NB4 (cell line): ENCODE data around the gene FCAMR.

Source experiments
- CTCF ChIP-seq: IDR thresholded peaks from one replicate; pipeline ENCODE4 v1.5.1; 2012; ENCODE audit warnings: low read depth, low read length
- MYC ChIP-seq: IDR thresholded peaks from 2 replicates; pipeline ENCODE4 v1.6.1; 2011; ENCODE audit warnings: low read depth, low read length
- POLR2A ChIP-seq: IDR thresholded peaks from 2 replicates; pipeline ENCODE4 v1.6.1; 2011; ENCODE audit warnings: mild to moderate bottlenecking; ENCODE audit not compliant: insufficient read length; ENCODE audit errors: extremely low read depth
- TF ChIP-seq, protein P1 (sequence below): IDR thresholded peaks from 2 replicates; pipeline ENCODE4 v1.6.1; 2011; ENCODE audit warnings: low read depth, low read length

DNA sequence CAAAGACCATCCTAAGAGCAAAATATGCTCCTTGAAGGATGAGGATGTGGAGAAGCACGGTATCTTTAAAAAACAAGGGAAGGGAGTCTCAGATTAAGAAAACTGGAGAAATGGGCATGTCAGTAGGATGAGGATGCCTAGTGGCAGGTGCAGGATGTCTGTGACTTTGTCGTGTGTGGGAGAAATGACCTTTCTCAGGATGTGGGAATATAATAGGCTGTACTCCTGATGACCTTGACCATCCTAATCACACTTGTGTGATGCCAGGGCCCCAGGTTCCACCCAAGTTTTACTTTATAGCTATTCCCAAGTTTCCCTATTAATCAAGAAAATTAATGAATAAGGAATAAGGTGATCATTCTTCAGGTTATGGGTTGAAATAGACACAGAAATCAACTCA is 49.4 kb upstream of the FCAMR start:
- TF ChIP-seq CTCF (no peak), POLR2A (no peak), MYC (no peak)
- TF ChIP-seq, protein P1, sequence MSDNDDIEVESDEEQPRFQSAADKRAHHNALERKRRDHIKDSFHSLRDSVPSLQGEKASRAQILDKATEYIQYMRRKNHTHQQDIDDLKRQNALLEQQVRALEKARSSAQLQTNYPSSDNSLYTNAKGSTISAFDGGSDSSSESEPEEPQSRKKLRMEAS: no peak
